H1 (cell line): ENCODE results near the gene FAM43B. TPM values are rescaled to one million over a fixed set of nuclear protein-coding genes. Genes with fewer than 3 reads are reported as not detected.

Source experiments
- CTCF ChIA-PET: fragments of 300-600 bp; sonication (Branson Sonifier 250); formaldehyde crosslinking; loops from one replicate; lab custom pipeline; 2021; ENCODE audit not compliant: partially characterized antibody; lab: Charles Lee
- POLR2A ChIA-PET: fragments of 300-600 bp; sonication (Branson Sonifier 250); formaldehyde crosslinking; loops from one replicate; lab custom pipeline; 2021; ENCODE audit warnings: inconsistent platforms; ENCODE audit not compliant: partially characterized antibody; lab: Charles Lee
- DNase-seq, 2 experiments: peaks; one replicate each; pipeline versions ENCODE4 v3.0.0 to v3.0.0-alpha.2; 2010 to 2022; ENCODE audit warnings: low spot score in 2 of 2, low read depth in 1 of 2, mixed read lengths in 1 of 2
- FAIRE-seq: peaks from 2 replicates; lab custom pipeline; 2011; peaks lifted over from hg19 to GRCh38; lab: Jason Lieb, UNC
- H2AFZ ChIP-seq: 2 replicates; pipeline ENCODE4 v1.8.1; 2012; ENCODE audit warnings: low read length, inconsistent platforms
- H2AK5ac ChIP-seq: 2 replicates; pipeline ENCODE4 v1.6.1; 2013; ENCODE audit warnings: low read depth, low read length
- H2BK120ac ChIP-seq: replicated peaks from 2 replicates; pipeline ENCODE3; 2013; ENCODE audit warnings: low read depth, low read length, inconsistent platforms
- H2BK12ac ChIP-seq: 2 replicates; pipeline ENCODE4 v1.6.1; 2013; ENCODE audit warnings: low read depth, low read length
- H2BK15ac ChIP-seq: 2 replicates; pipeline ENCODE4 v1.6.1; 2013; ENCODE audit warnings: low read length
- H2BK20ac ChIP-seq: 2 replicates; pipeline ENCODE4 v1.6.1; 2013; ENCODE audit warnings: low read length
- H2BK5ac ChIP-seq: 2 replicates; pipeline ENCODE4 v1.6.1; 2013; ENCODE audit warnings: low read depth, low read length
- H3K14ac ChIP-seq: 2 replicates; pipeline ENCODE4 v1.6.1; 2013; ENCODE audit warnings: inconsistent platforms; ENCODE audit not compliant: insufficient read length
- H3K18ac ChIP-seq: 2 replicates; pipeline ENCODE4 v1.6.1; 2013; ENCODE audit warnings: low read length; ENCODE audit errors: extremely low read depth
- H3K23ac ChIP-seq: 2 replicates; pipeline ENCODE4 v1.6.1; 2013; ENCODE audit warnings: inconsistent platforms; ENCODE audit not compliant: insufficient read length
- H3K23me2 ChIP-seq: 2 replicates; pipeline ENCODE4 v1.6.1; 2013; ENCODE audit warnings: low read depth, low read length
- H3K27ac ChIP-seq: 2 replicates; pipeline ENCODE4 v1.6.1; 2011; ENCODE audit warnings: low read depth, low read length, inconsistent platforms
- H3K27me3 ChIP-seq, 4 experiments: replicated peaks in 1 of 4; 1 replicate in 1 of 4; 2 replicates in 3 of 4; pipeline versions ENCODE4 v1.6.1 to v1.8.1; 2011 to 2013; ENCODE audit warnings: low read length in 3 of 4, mild to moderate bottlenecking in 3 of 4, inconsistent platforms in 2 of 4, mixed read lengths in 2 of 4, moderate library complexity in 1 of 4; ENCODE audit not compliant: control insufficient read depth in 3 of 4, insufficient read depth in 3 of 4; ENCODE audit errors: extremely low read depth in 1 of 4
- H3K36me3 ChIP-seq, 4 experiments: 2 replicates each; pipeline versions ENCODE4 v1.6.1 to v1.8.1; 2011 to 2013; ENCODE audit warnings: mild to moderate bottlenecking in 4 of 4, low read length in 3 of 4, moderate library complexity in 2 of 4, control low read depth in 1 of 4, inconsistent platforms in 1 of 4; ENCODE audit not compliant: insufficient read depth in 4 of 4, control insufficient read depth in 2 of 4
- H3K4ac ChIP-seq: replicated peaks from 2 replicates; pipeline ENCODE3; 2013; ENCODE audit warnings: low read length, low read depth, mixed read lengths, inconsistent platforms; ENCODE audit not compliant: insufficient read length
- H3K4me1 ChIP-seq, 4 experiments: replicated peaks in 1 of 4; 1 replicate in 1 of 4; 2 replicates in 3 of 4; pipeline versions ENCODE4 v1.6.1 to v1.8.1; 2011 to 2013; ENCODE audit warnings: low read length in 3 of 4, inconsistent platforms in 2 of 4, mixed read lengths in 1 of 4; ENCODE audit not compliant: insufficient read depth in 4 of 4, control insufficient read depth in 3 of 4
- H3K4me2 ChIP-seq, 2 experiments: 2 replicates each; pipeline versions ENCODE4 v1.6.1 to v1.8.1; 2011 to 2013; ENCODE audit warnings: low read depth in 2 of 2, low read length in 2 of 2, control low read depth in 1 of 2, inconsistent platforms in 1 of 2, mild to moderate bottlenecking in 1 of 2; ENCODE audit not compliant: insufficient read depth in 1 of 2
- H3K4me3 ChIP-seq, 4 experiments: fragments of 200-600, 300-600 bp in 1 of 4; sonication (generic), shearing (Covaris generic), sonication (Bioruptor Twin) in 1 of 4; 2 replicates each; pipeline versions ENCODE4 v1.5.1 to v1.8.1; 2011 to 2016; ENCODE audit warnings: low read length in 4 of 4, low read depth in 3 of 4, control low read depth in 2 of 4, inconsistent platforms in 2 of 4, mild to moderate bottlenecking in 2 of 4, mixed read lengths in 1 of 4, moderate library complexity in 1 of 4; ENCODE audit not compliant: insufficient read depth in 2 of 4; ENCODE audit errors: extremely low read depth in 1 of 4
- H3K56ac ChIP-seq: replicated peaks from 2 replicates; pipeline ENCODE3; 2013; ENCODE audit warnings: low read depth, mild to moderate bottlenecking, mixed read lengths, low read length, inconsistent platforms; ENCODE audit not compliant: insufficient read length
- H3K79me1 ChIP-seq: 2 replicates; pipeline ENCODE4 v1.6.1; 2013; ENCODE audit warnings: low read depth, low read length, control low read depth
- H3K79me2 ChIP-seq, 2 experiments: 2 replicates each; pipeline versions ENCODE4 v1.6.1 to v1.8.1; 2012 to 2013; ENCODE audit warnings: low read length in 2 of 2, mild to moderate bottlenecking in 2 of 2, inconsistent platforms in 1 of 2; ENCODE audit not compliant: insufficient read depth in 2 of 2, control insufficient read depth in 1 of 2
- H3K9ac ChIP-seq, 4 experiments: replicated peaks in 1 of 4; 1 replicate in 1 of 4; 2 replicates in 3 of 4; pipeline versions ENCODE4 v1.6.1 to v1.8.1; 2011 to 2013; ENCODE audit warnings: low read depth in 3 of 4, low read length in 3 of 4, control low read depth in 2 of 4, mild to moderate bottlenecking in 2 of 4, moderate library complexity in 2 of 4, inconsistent platforms in 1 of 4; ENCODE audit errors: extremely low read depth in 1 of 4
- H3K9me3 ChIP-seq, 2 experiments: 2 replicates each; pipeline versions ENCODE4 v1.6.1 to v1.8.1; 2012 to 2013; ENCODE audit warnings: mild to moderate bottlenecking in 2 of 2, moderate library complexity in 2 of 2, control low read depth in 1 of 2, inconsistent platforms in 1 of 2, low read depth in 1 of 2, low read length in 1 of 2, mixed read lengths in 1 of 2; ENCODE audit not compliant: insufficient read depth in 2 of 2
- H4K20me1 ChIP-seq, 2 experiments: replicated peaks in 1 of 2; 2 replicates each; pipeline versions ENCODE3 to v1.8.1; 2011 to 2013; ENCODE audit warnings: inconsistent platforms in 2 of 2, low read length in 2 of 2, mild to moderate bottlenecking in 1 of 2; ENCODE audit not compliant: insufficient read depth in 2 of 2, control insufficient read depth in 1 of 2
- H4K5ac ChIP-seq: 2 replicates; pipeline ENCODE4 v1.6.1; 2013; ENCODE audit warnings: low read length, low read depth, mixed read lengths, inconsistent platforms; ENCODE audit not compliant: insufficient read length
- H4K8ac ChIP-seq: 2 replicates; pipeline ENCODE4 v1.8.0; 2013; ENCODE audit warnings: mild to moderate bottlenecking, moderate library complexity, low read length, inconsistent platforms; ENCODE audit not compliant: insufficient read depth; ENCODE audit errors: extremely low read depth
- H4K91ac ChIP-seq: replicated peaks from 2 replicates; pipeline ENCODE3; 2013; ENCODE audit warnings: low read length, mixed read lengths, inconsistent platforms; ENCODE audit not compliant: insufficient read length
- ASH2L ChIP-seq: fragments of 200-600, 300-600 bp; sonication (generic); IDR thresholded peaks from one replicate; pipeline ENCODE4 v1.7.1; 2017; ENCODE audit warnings: low read length
- BACH1 ChIP-seq: IDR thresholded peaks from 2 replicates; pipeline ENCODE4 v1.6.1; 2012; ENCODE audit warnings: low read length, improper control_type of control experiment
- GTF2F1 ChIP-seq: IDR thresholded peaks from 2 replicates; pipeline ENCODE4 v1.6.1; 2012; ENCODE audit warnings: low read depth, low read length, improper control_type of control experiment, borderline replicate concordance
- MAFK ChIP-seq: IDR thresholded peaks from 2 replicates; pipeline ENCODE4 v1.6.1; 2012; ENCODE audit warnings: low read depth, mild to moderate bottlenecking, improper control_type of control experiment, low read length
- POU5F1 ChIP-seq: IDR thresholded peaks from 2 replicates; pipeline ENCODE4 v1.6.1; 2011; ENCODE audit warnings: low read depth, mild to moderate bottlenecking, low read length, moderate library complexity
- RFX5 ChIP-seq: IDR thresholded peaks from 2 replicates; pipeline ENCODE4 v1.6.1; 2011; ENCODE audit warnings: low read depth, low read length, improper control_type of control experiment, borderline replicate concordance
- TBP ChIP-seq: IDR thresholded peaks from 2 replicates; pipeline ENCODE4 v1.6.1; 2011; ENCODE audit warnings: low read depth, low read length, improper control_type of control experiment
- WGBS, 2 experiments: shearing (Covaris generic) in 1 of 2; methylation state at CpG; one replicate each; pipeline versions ENCODE4 v1.1.6 to v1.1.7; 2013 to 2015; ENCODE audit warnings: low lambda C conversion rate in 2 of 2, mixed read lengths in 2 of 2, inconsistent platforms in 1 of 2, low coverage in 1 of 2, missing lambda C conversion rate in 1 of 2; ENCODE audit not compliant: insufficient replicate concordance in 2 of 2, insufficient coverage in 1 of 2, insufficient read length in 1 of 2; ENCODE audit errors: extremely low coverage in 1 of 2, missing lambda C conversion rate in 1 of 2; 5-methylcytosine and 5-hydroxymethylcytosine counted together
- polyA plus RNA-seq, 7 experiments: library from polyadenylated mRNA; depleted of rRNA in 3 of 7; stranded (reverse) in 5 of 7; unstranded in 2 of 7; fragments of >200 nt in 5 of 7; fragments of 200-250 nt in 2 of 7; gene quantifications; 1 replicate in 5 of 7; 2 replicates in 1 of 7; 4 replicates in 1 of 7; pipeline versions ENCODE4 v1.2.1 to v1.2.3, GENCODE V29; 2011 to 2013; ENCODE audit warnings: missing spikeins in 2 of 7, mixed read lengths in 2 of 7
- total RNA-seq: library from RNA; stranded (reverse); fragmentation: NEBNext Ultra II Directional; extraction: Animal tissue kit (Norgen Biotek cat#: 25700); gene quantifications from 2 replicates; pipeline ENCODE4 v1.2.1, GENCODE V29; 2021

Gene FAM43B
- total and polyA plus RNA-seq, 2 of the 8 experiments (the other 6 are each of a cell fraction or from before 2014, with no cell fraction given): 0.88 to 2.2 TPM

- H3K9me3 ChIP-seq: no peaks in the 10 kb centered on the region
- H3K27ac ChIP-seq: no peak overlapping the region
- FAIRE-seq (no peak), DNase-seq (no peak)
- no peak overlapping the region for H2AFZ ChIP-seq
- H3K4me3 ChIP-seq: no peak overlapping the region
- H4K8ac ChIP-seq: no peak overlapping the region
- 0 out of 2 replicates have a peak, but pooled peaks cover 2% of the 10 kb centered on the region for H3K23me2 ChIP-seq
- no peak overlapping the region for H2BK120ac ChIP-seq
- 79% methylated on average over 6 of the region's 6 CpGs; no CpG with 5 or more reads in 1 of the 2 experiments for WGBS, 2 experiments
- H3K79me2 ChIP-seq: no peaks in the 10 kb centered on the region
- H3K9ac ChIP-seq: no peak overlapping the region
- no peaks in the 10 kb centered on the region for H3K36me3 ChIP-seq
- POLR2A ChIA-PET: no interaction called here
- H2BK15ac ChIP-seq: no peak overlapping the region
- no peak overlapping the region for H2BK5ac ChIP-seq
- no peak overlapping the region for H3K4ac ChIP-seq
- no peak overlapping the region for H2AK5ac ChIP-seq
- peaks cover 0 to 1% of the 10 kb centered on the region in 2 experiments for H4K20me1 ChIP-seq
- CTCF ChIA-PET: interaction anchor here (0.9 to 1.7 kb wide), 7 partner anchors 25 to 192 kb away, joined by 3 to 7 read pairs (median 3); no protein-coding TSS in a partner anchor
- no peak overlapping the region for H3K18ac ChIP-seq
- H3K4me2 ChIP-seq: no peak overlapping the region
- H4K5ac ChIP-seq: no peak overlapping the region
- H2BK20ac ChIP-seq: no peak overlapping the region
- no peak overlapping the region for H3K56ac ChIP-seq
- H4K91ac ChIP-seq: no peak overlapping the region
- peaks cover 0 to 1% (median 0%) of the 10 kb centered on the region in 4 experiments; a peak in 1 of 7 replicates for H3K4me1 ChIP-seq
- no peak overlapping the region for H2BK12ac ChIP-seq
- TF ChIP-seq MAFK (no peak), GTF2F1 (no peak), ASH2L (no peak), POU5F1 (no peak), TBP (no peak), RFX5 (no peak), BACH1 (no peak)
- H3K27me3 ChIP-seq: peaks cover 0 to 5% (median under 1%) of the 10 kb centered on the region in 4 experiments; a peak in 3 of 7 replicates
- H3K14ac ChIP-seq: no peak overlapping the region
- no peaks in the 10 kb centered on the region for H3K79me1 ChIP-seq
- no peak overlapping the region for H3K23ac ChIP-seq
Observed at GRCh38 chr1:20526267-20526666, 26.1 kb upstream of the FAM43B start.
